Aorta (tissue), 5 donors: Measurements from ENCODE around the gene ANP32A. TPM values are rescaled to one million over a fixed set of nuclear protein-coding genes. Genes with fewer than 3 reads are reported as not detected.
"Not testable (repeated sequence)": the region's sequence is repeated elsewhere in the genome, so short reads cannot be mapped to it uniquely, and the experiment has no call there.

ENCODE experiments used
- ATAC-seq: fragments of 200-7000 bp; cut with Tn5 transposase; one replicate; pipeline ENCODE4 v1.9.1; 2022; ENCODE audit warnings: moderate library complexity; ENCODE audit not compliant: low FRiP score
- DNase-seq, 2 donors: peaks; one replicate each; pipeline ENCODE4 v3.0.0-alpha.2; 2020
- H3K27ac ChIP-seq, 2 donors: one replicate each; pipeline ENCODE4 v1.5.1; 2013; ENCODE audit warnings: low read length in 2 of 2, mild to moderate bottlenecking in 2 of 2, moderate library complexity in 2 of 2, control low read depth in 1 of 2, inconsistent platforms in 1 of 2, low read depth in 1 of 2
- H3K27me3 ChIP-seq, 2 donors: one replicate each; pipeline ENCODE4 v1.6.1; 2013; ENCODE audit warnings: control low read depth in 1 of 2, low read length in 1 of 2, mild to moderate bottlenecking in 1 of 2, moderate library complexity in 1 of 2; ENCODE audit not compliant: insufficient read depth in 2 of 2, control insufficient read depth in 1 of 2
- H3K36me3 ChIP-seq, 2 donors: one replicate each; pipeline ENCODE4 v1.6.1; 2013; ENCODE audit warnings: control low read depth in 1 of 2, low read length in 1 of 2, mild to moderate bottlenecking in 1 of 2; ENCODE audit not compliant: insufficient read depth in 2 of 2, control insufficient read depth in 1 of 2
- H3K4me1 ChIP-seq, 2 donors: one replicate each; pipeline ENCODE4 v1.6.1; 2013; ENCODE audit warnings: low read length in 2 of 2, control low read depth in 1 of 2, mild to moderate bottlenecking in 1 of 2, moderate library complexity in 1 of 2; ENCODE audit not compliant: insufficient read depth in 2 of 2, control insufficient read depth in 1 of 2
- H3K4me3 ChIP-seq, 2 donors: one replicate each; pipeline ENCODE4 v1.5.1; 2013; ENCODE audit warnings: low read length in 2 of 2, control low read depth in 1 of 2, mild to moderate bottlenecking in 1 of 2
- H3K9me3 ChIP-seq: one replicate; pipeline ENCODE4 v1.6.1; 2013; ENCODE audit warnings: mild to moderate bottlenecking, low read length; ENCODE audit not compliant: control insufficient read depth
- WGBS, 2 donors: extraction: QIAGEN DNeasy Blood & Tissue Kit; methylation state at CpG; one replicate each; pipeline ENCODE4 v1.1.7; 2013; 5-methylcytosine and 5-hydroxymethylcytosine counted together
- intact Hi-C, 2 donors: fragments of 100-400 bp; cut with DNase I; formaldehyde crosslinking; loops; one replicate each; pipeline versions ENCODE4 v1.14.2 to v1.15.0; 2022
- long read RNA-seq, 2 donors: library from polyadenylated mRNA; unstranded; transcript quantifications; one replicate each; pipeline ENCODE4 v2.0.0, GENCODE V29; 2020 to 2021
- polyA plus RNA-seq, 2 donors: library from polyadenylated mRNA; stranded (reverse); fragments of 200-250 nt; gene quantifications; one replicate each; pipeline ENCODE4 v1.2.3, GENCODE V29; 2013
- total RNA-seq, 2 donors: library from RNA; stranded (reverse); fragmentation: NEBNext Ultra II Directional; extraction: Animal tissue kit (Norgen Biotek cat#: 25700); gene quantifications; one replicate each; pipeline ENCODE4 v1.2.1, GENCODE V29; 2021
- donor health status: healthy with polysubstance abuse.
- donor health status: Bipolar disorder and iron deficiency.
- donor health status: DM: no; HTN: no; CAD: no.
- donor health status: DM: no; HTN: no; CAD: no.
- donor health status: DM: yes; HTN: yes; CAD: no.

The ANP32A gene
- total RNA-seq, result 100 to 1,000 TPM in 1 of 2 donors, 10 to 100 TPM in 1; 76.1 to 106 TPM
- 10 to 100 TPM; 63.2 to 63.5 TPM for polyA plus RNA-seq
- long read RNA-seq, donor 1, transcript ANP32A-203 (7 exons, 2,440 nt), result major isoform, 58 of 79 reads
- long read RNA-seq, donor 1, partial matches to known transcripts, result 3 of 79 reads
- long read RNA-seq, donor 1, other reads (novel, unspliced or antisense), result 16 of 79 reads
- long read RNA-seq, donor 2, transcript ANP32A-203 (7 exons, 2,440 nt), result major isoform, 22 of 34 reads
- long read RNA-seq, donor 2, partial matches to known transcripts, result 2 of 34 reads
- long read RNA-seq, donor 2, other reads (novel, unspliced or antisense), result 9 of 34 reads

- WGBS, 2 donors, result 0% methylated on average over 74 to 81 of the region's 81 CpGs
- ATAC-seq (peak; percentile 94), DNase-seq (peak; percentile 98)
- Histone ChIP-seq H3K36me3 (no peaks in the 10 kb centered on the region), H3K9me3 (no peaks in the 10 kb centered on the region), H3K27me3 (no peaks in the 10 kb centered on the region), H3K27ac (peak within 1 kb of the TSS; percentile 59 to 64), H3K4me1 (no peaks in the 10 kb centered on the region), H3K4me3 (peak within 1 kb of the TSS; percentile 67 to 98)
- intact Hi-C loops, result no loop called here
Observed at GRCh38 chr15:68820295-68821189, at the start of gene ANP32A. Gene ANP32A, minus strand, starts transcription at chr15:68820895. Its CDS starts 144 bp downstream, at chr15:68820751.

- no peak overlapping the region for H3K27ac ChIP-seq
- 91% methylated on average over 2 of the region's 2 CpGs for WGBS, 2 donors
- H3K27me3 ChIP-seq, result no peaks in the 10 kb centered on the region
- DNase-seq (no peak), ATAC-seq (no peak)
- intact Hi-C loops, result no loop called here
- no peak overlapping the region for H3K4me3 ChIP-seq
- H3K4me1 ChIP-seq, result no peaks in the 10 kb centered on the region
- no peaks in the 10 kb centered on the region for H3K36me3 ChIP-seq
- peaks cover 5% of the 10 kb centered on the region for H3K9me3 ChIP-seq
Observed at GRCh38 chr15:68868296-68868695, 47.6 kb upstream of the ANP32A start.

- Histone ChIP-seq H3K27ac (no peak overlapping the region), H3K4me1 (no peaks in the 10 kb centered on the region), H3K27me3 (no peaks in the 10 kb centered on the region), H3K4me3 (no peak overlapping the region), H3K36me3 (no peaks in the 10 kb centered on the region), H3K9me3 (peaks cover 10% of the 10 kb centered on the region)
- intact Hi-C loops, result no loop called here
- DNase-seq, result no peak
- ATAC-seq, result no peak
Observed at GRCh38 chr15:68862415-68862814, 41.7 kb upstream of the ANP32A start.

GRCh38 chr15:68858666-68859065, 38.0 kb upstream of the ANP32A start:
- intact Hi-C loops, ATAC-seq, H3K36me3 ChIP-seq, H3K27ac ChIP-seq, H3K4me3 ChIP-seq, H3K9me3 ChIP-seq, H3K27me3 ChIP-seq, DNase-seq, H3K4me1 ChIP-seq: not testable (repeated sequence)
- WGBS, 2 donors, result 87 to 89% methylated on average over 2 of the region's 4 CpGs

- DNase-seq, result not testable (repeated sequence)
- 90 to 93% methylated on average over 5 of the region's 5 CpGs for WGBS, 2 donors
Observed at GRCh38 chr15:68857443-68857842, 36.7 kb upstream of the ANP32A start.

GRCh38 chr15:68852461-68852860, 31.8 kb upstream of the ANP32A start:
- Histone ChIP-seq H3K27ac (no peak overlapping the region), H3K36me3 (no peaks in the 10 kb centered on the region), H3K4me1 (no peaks in the 10 kb centered on the region), H3K9me3 (no peaks in the 10 kb centered on the region), H3K27me3 (no peaks in the 10 kb centered on the region), H3K4me3 (no peak overlapping the region)
- intact Hi-C loops, result no loop called here
- WGBS, 2 donors, result 89 to 91% methylated on average over 7 of the region's 7 CpGs
- ATAC-seq (no peak), DNase-seq (no peak)

More at GRCh38 chr15:68857443-68857842, 36.7 kb upstream of the ANP32A start:
- H3K27me3 ChIP-seq, intact Hi-C loops, H3K27ac ChIP-seq, H3K9me3 ChIP-seq, H3K4me3 ChIP-seq, H3K4me1 ChIP-seq, ATAC-seq, H3K36me3 ChIP-seq: not testable (repeated sequence)

GRCh38 chr15:68851971-68852370, 31.3 kb upstream of the ANP32A start:
- 79 to 85% methylated on average over 2 of the region's 2 CpGs for WGBS, 2 donors
- ATAC-seq, result no peak

GRCh38 chr15:68849497-68849896, 28.8 kb upstream of the ANP32A start:
- 71 to 81% methylated on average over 2 of the region's 2 CpGs for WGBS, 2 donors
- no peak for DNase-seq
- intact Hi-C loops, result no loop called here

More at GRCh38 chr15:68851971-68852370, 31.3 kb upstream of the ANP32A start:
- no peaks in the 10 kb centered on the region for H3K27me3 ChIP-seq
- no peak overlapping the region for H3K27ac ChIP-seq
- H3K36me3 ChIP-seq, result no peaks in the 10 kb centered on the region
- no peaks in the 10 kb centered on the region for H3K4me1 ChIP-seq
- H3K9me3 ChIP-seq, result no peaks in the 10 kb centered on the region
- no peak overlapping the region for H3K4me3 ChIP-seq
- intact Hi-C loops, result no loop called here
- no peak for DNase-seq

More at GRCh38 chr15:68849497-68849896, 28.8 kb upstream of the ANP32A start:
- Histone ChIP-seq H3K4me3 (no peak overlapping the region), H3K27ac (no peak overlapping the region), H3K4me1 (no peaks in the 10 kb centered on the region), H3K9me3 (no peaks in the 10 kb centered on the region), H3K27me3 (no peaks in the 10 kb centered on the region), H3K36me3 (no peaks in the 10 kb centered on the region)
- ATAC-seq, result no peak
